Activated CD4-positive, alpha-beta memory T cell treated with anti-CD3 and anti-CD28 coated beads, Interleukin-2, amount 10 ng/mL, durations not matched to agents 7 days and 5 days (primary cell): Measurements from ENCODE around the gene ATXN1L. TPM values are rescaled to one million over a fixed set of nuclear protein-coding genes. Genes with fewer than 3 reads are reported as not detected.
"Not testable (repeated sequence)": the region's sequence is repeated elsewhere in the genome, so short reads cannot be mapped to it uniquely, and the experiment has no call there.

Experiments
- CTCF ChIA-PET: fragments of 350-600 bp; sonication (Branson Sonifier 250); formaldehyde crosslinking; loops from one replicate; lab custom pipeline; 2021; ENCODE audit warnings: antibody characterized with exemption, inconsistent platforms; lab: Charles Lee
- POLR2A ChIA-PET: fragments of 350-600 bp; sonication (Branson Sonifier 250); formaldehyde crosslinking; loops from one replicate; lab custom pipeline; 2021; ENCODE audit warnings: antibody characterized with exemption; lab: Charles Lee
- DNase-seq: peaks from one replicate; pipeline ENCODE4 v3.0.0-alpha.2; 2020
- H3K27ac Mint-ChIP-seq: one replicate; pipeline ENCODE4 v1.8.0; 2021; ENCODE audit warnings: mild to moderate bottlenecking, mixed read lengths
- H3K27me3 Mint-ChIP-seq: one replicate; pipeline ENCODE4 v1.8.0; 2021; ENCODE audit warnings: mixed read lengths
- H3K36me3 Mint-ChIP-seq: one replicate; pipeline ENCODE4 v1.8.0; 2021; ENCODE audit warnings: low read depth, mixed read lengths
- H3K4me1 Mint-ChIP-seq: one replicate; pipeline ENCODE4 v1.8.0; 2021; ENCODE audit warnings: mixed read lengths
- H3K4me3 Mint-ChIP-seq: one replicate; pipeline ENCODE4 v1.8.0; 2021; ENCODE audit warnings: mild to moderate bottlenecking, mixed read lengths
- H3K9me3 Mint-ChIP-seq: one replicate; pipeline ENCODE4 v1.8.0; 2021; ENCODE audit warnings: mixed read lengths
- total RNA-seq, 2 experiments: library from RNA; stranded (reverse); gene quantifications; one replicate each; pipeline ENCODE4 v1.2.3, GENCODE V29; 2021

Gene ATXN1L
- total RNA-seq, 2 experiments from 2014 or later: 23.6 to 24.8 TPM

- POLR2A ChIA-PET: interaction anchor here (0.8 to 7.0 kb wide), 11 partner anchors 12 to 197 kb away, joined by 3 to 111 read pairs (median 4); partner anchors contain the start of genes AP1G1, DHX38, PKD1L3 and TXNL4B
- Mint-ChIP-seq H3K4me1 (peaks cover 34% of the 10 kb centered on the region), H3K27ac (peak overlapping the region; percentile 47), H3K4me3 (peak overlapping the region; percentile 99), H3K36me3 (peaks cover 14% of the 10 kb centered on the region), H3K27me3 (no peaks in the 10 kb centered on the region), H3K9me3 (no peaks in the 10 kb centered on the region)
- DNase-seq: no peak
- CTCF ChIA-PET: interaction anchor here (0.7 to 7.6 kb wide), 4 partner anchors 13 to 332 kb away, joined by 3 to 97 read pairs (median 5); partner anchors contain the start of gene ZNF821
Measured at GRCh38 chr16:71896764-71897368, 51.1 kb downstream of the ATXN1L start.

- H3K36me3 Mint-ChIP-seq: peaks cover 26% of the 10 kb centered on the region
- H3K4me3 Mint-ChIP-seq: no peak overlapping the region
- no peaks in the 10 kb centered on the region for H3K9me3 Mint-ChIP-seq
- no peaks in the 10 kb centered on the region for H3K27me3 Mint-ChIP-seq
- ChIA-PET CTCF (interaction anchor here (0.7 to 3.7 kb wide), 3 partner anchors 17 to 247 kb away, joined by 3 to 16 read pairs (median 13); no protein-coding TSS in a partner anchor), POLR2A (interaction anchor here (0.9 to 1.8 kb wide), 4 partner anchors 14 to 91 kb away, joined by 4 to 7 read pairs (median 4); partner anchors contain the start of genes AP1G1 and ZNF821)
- no peak overlapping the region for H3K27ac Mint-ChIP-seq
- H3K4me1 Mint-ChIP-seq: peaks cover 47% of the 10 kb centered on the region
- no peak for DNase-seq
Measured at GRCh38 chr16:71899171-71899570, 53.4 kb downstream of the ATXN1L start.

- ChIA-PET CTCF (interaction anchor here (0.6 to 1.4 kb wide), 4 partner anchors 9 to 164 kb away, joined by 3 to 5 read pairs (median 4); no protein-coding TSS in a partner anchor), POLR2A (interaction anchor here (0.7 to 1.6 kb wide), 4 partner anchors 20 to 192 kb away, joined by 3 to 6 read pairs (median 4); partner anchors contain the start of gene AP1G1)
- Mint-ChIP-seq H3K27me3 (no peaks in the 10 kb centered on the region), H3K36me3 (peaks cover 32% of the 10 kb centered on the region), H3K4me3 (no peak overlapping the region), H3K9me3 (no peaks in the 10 kb centered on the region), H3K27ac (no peak overlapping the region), H3K4me1 (peaks cover 62% of the 10 kb centered on the region)
- no peak for DNase-seq
Measured at GRCh38 chr16:71902656-71903365, 57.0 kb downstream of the ATXN1L start.

GRCh38 chr16:71903608-71904007 lies 57.8 kb downstream of the ATXN1L start:
- H3K9me3 Mint-ChIP-seq: no peaks in the 10 kb centered on the region
- CTCF ChIA-PET: interaction anchor here (0.6 to 2.4 kb wide), 3 partner anchors 10 to 58 kb away, joined by 3 to 8 read pairs (median 5); no protein-coding TSS in a partner anchor

GRCh38 chr16:71904239-71904638 lies 58.5 kb downstream of the ATXN1L start:
- no peaks in the 10 kb centered on the region for H3K9me3 Mint-ChIP-seq
- peaks cover 42% of the 10 kb centered on the region for H3K36me3 Mint-ChIP-seq
- DNase-seq: no peak
- ChIA-PET POLR2A (no interaction called here), CTCF (interaction anchor here (1.3 to 2.4 kb wide), 2 partner anchors 20 to 57 kb away, joined by 4 to 8 read pairs; partner anchors contain the start of gene ZNF821)
- no peak overlapping the region for H3K27ac Mint-ChIP-seq
- no peak overlapping the region for H3K4me3 Mint-ChIP-seq
- H3K27me3 Mint-ChIP-seq: no peaks in the 10 kb centered on the region
- peaks cover 65% of the 10 kb centered on the region for H3K4me1 Mint-ChIP-seq

More at GRCh38 chr16:71903608-71904007, 57.8 kb downstream of the ATXN1L start:
- Mint-ChIP-seq H3K36me3 (peaks cover 36% of the 10 kb centered on the region), H3K4me3 (no peak overlapping the region), H3K4me1 (peaks cover 62% of the 10 kb centered on the region), H3K27me3 (no peaks in the 10 kb centered on the region), H3K27ac (no peak overlapping the region)
- DNase-seq: no peak
- POLR2A ChIA-PET: interaction anchor here (1.4 to 1.6 kb wide), 2 partner anchors 60 to 95 kb away, joined by 3 to 4 read pairs; partner anchors contain the start of gene AP1G1

GRCh38 chr16:71905765-71906164 lies 60.0 kb downstream of the ATXN1L start:
- H3K9me3 Mint-ChIP-seq, H3K4me3 Mint-ChIP-seq, DNase-seq, POLR2A ChIA-PET, H3K27me3 Mint-ChIP-seq: not testable (repeated sequence)
- CTCF ChIA-PET: interaction anchor here (1.0 to 2.4 kb wide), 2 partner anchors 23 to 56 kb away, joined by 3 to 8 read pairs; no protein-coding TSS in a partner anchor
- peaks cover 60% of the 10 kb centered on the region for H3K4me1 Mint-ChIP-seq
- peaks cover 49% of the 10 kb centered on the region for H3K36me3 Mint-ChIP-seq
- peak overlapping the region; percentile 44 for H3K27ac Mint-ChIP-seq

Other genes starting within 250 kb of the ATXN1L start
- gene MARVELD3, start 219.8 kb upstream of the ATXN1L start, total RNA-seq: under 1 TPM; 0.15 TPM
- gene PHLPP2, start 121.3 kb upstream of the ATXN1L start, total RNA-seq: 1 to 10 TPM; 7.4 TPM
- gene AP1G1, start 37.1 kb upstream of the ATXN1L start, total RNA-seq: 10 to 100 TPM; 78.7 to 82.6 TPM
- gene ZNF821, start 38.2 kb downstream of the ATXN1L start, total RNA-seq: 10 to 100 TPM; 11.4 to 11.9 TPM
- gene IST1, start 49.6 kb downstream of the ATXN1L start, total RNA-seq: 100 to 1,000 TPM; 227 to 229 TPM
- under 1 TPM in 1 of 2 experiments, not detected in 1; 0.08 TPM for gene PKD1L3, start 154.4 kb downstream of the ATXN1L start, total RNA-seq
- 1 to 10 TPM; 6.9 to 7.6 TPM for gene DHODH, start 162.8 kb downstream of the ATXN1L start, total RNA-seq
- gene HP, start 208.5 kb downstream of the ATXN1L start, total RNA-seq: not detected
- gene HPR, start 217.2 kb downstream of the ATXN1L start, total RNA-seq: not detected
- 10 to 100 TPM; 15.3 to 16.2 TPM for gene TXNL4B, start 247.6 kb downstream of the ATXN1L start, total RNA-seq
- 10 to 100 TPM; 70.2 to 70.7 TPM for gene DHX38, start 247.9 kb downstream of the ATXN1L start, total RNA-seq